PC-9 (cell line): ENCODE results near the gene CAB39L. TPM values are rescaled to one million over a fixed set of nuclear protein-coding genes. Genes with fewer than 3 reads are reported as not detected.

Experiments
- BruUV-seq: library from RNA; stranded (reverse); fragments of 400-500 nt; replicated peaks from 2 replicates; lab custom pipeline; 2021; lab: Mats Ljungman, UMichigan
- CTCF ChIA-PET: fragments of 300-600 bp; sonication (Branson Sonifier 250); formaldehyde crosslinking; loops from one replicate; lab custom pipeline; 2022; ENCODE audit warnings: antibody characterized with exemption; lab: Charles Lee
- POLR2A ChIA-PET: fragments of 300-600 bp; sonication (Branson Sonifier 250); formaldehyde crosslinking; loops from one replicate; lab custom pipeline; 2022; ENCODE audit warnings: antibody characterized with exemption; ENCODE audit not compliant: unreplicated experiment; lab: Charles Lee
- DNase-seq, 2 experiments: peaks; one replicate each; pipeline versions ENCODE4 v3.0.0 to v3.0.0-alpha.2; 2015 to 2022; ENCODE audit warnings: mixed read lengths in 1 of 2
- H2AFZ ChIP-seq: fragments of 200-600 bp; sonication (generic); 2 replicates; pipeline ENCODE4 v1.8.1; 2017; ENCODE audit warnings: antibody characterized with exemption
- H3F3A ChIP-seq: fragments of 200-600 bp; sonication (generic); 2 replicates; pipeline ENCODE4 v1.8.1; 2017; ENCODE audit warnings: antibody characterized with exemption, mild to moderate bottlenecking, low read depth; ENCODE audit not compliant: insufficient read depth
- H3K27ac ChIP-seq: fragments of 200-600 bp; sonication (generic); 2 replicates; pipeline ENCODE4 v1.6.1; 2016; ENCODE audit warnings: mixed run types
- H3K27me3 ChIP-seq: fragments of 200-600 bp; sonication (generic); 2 replicates; pipeline ENCODE4 v1.6.1; 2016; ENCODE audit warnings: low read depth, mixed run types; ENCODE audit not compliant: insufficient read depth
- H3K36me3 ChIP-seq: fragments of 200-600 bp; sonication (generic); 2 replicates; pipeline ENCODE4 v1.6.1; 2016; ENCODE audit warnings: low read depth, mixed run types
- H3K4me1 ChIP-seq: fragments of 200-600 bp; sonication (generic); replicated peaks from 2 replicates; pipeline ENCODE4 v1.6.1; 2016; ENCODE audit warnings: mixed run types; ENCODE audit not compliant: insufficient read depth
- H3K4me2 ChIP-seq: fragments of 200-600 bp; sonication (generic); 2 replicates; pipeline ENCODE4 v1.6.1; 2017; ENCODE audit warnings: mixed run types
- H3K4me3 ChIP-seq: fragments of 200-600 bp; sonication (generic); 2 replicates; pipeline ENCODE4 v1.6.1; 2016; ENCODE audit warnings: mixed run types
- H3K79me2 ChIP-seq: fragments of 200-600 bp; sonication (generic); 2 replicates; pipeline ENCODE4 v1.6.1; 2017; ENCODE audit warnings: low read depth, mixed run types
- H3K9me2 ChIP-seq: fragments of 200-600 bp; sonication (generic); 2 replicates; pipeline ENCODE4 v1.8.1; 2017; ENCODE audit warnings: mild to moderate bottlenecking; ENCODE audit not compliant: insufficient read depth
- H3K9me3 ChIP-seq: fragments of 200-600 bp; sonication (generic); 2 replicates; pipeline ENCODE4 v1.8.1; 2016; ENCODE audit warnings: low read depth; ENCODE audit not compliant: insufficient read depth
- H4K20me1 ChIP-seq: fragments of 200-600 bp; sonication (generic); 2 replicates; pipeline ENCODE4 v1.8.1; 2017; ENCODE audit not compliant: insufficient read depth
- CTCF ChIP-seq: fragments of 200-600 bp; sonication (generic); conservative IDR thresholded peaks from 2 replicates; pipeline ENCODE4 v1.6.1; 2017; ENCODE audit warnings: mixed run types, antibody characterized with exemption, mild to moderate bottlenecking, moderate library complexity
- EZH2 ChIP-seq: fragments of 200-600 bp; sonication (generic); IDR thresholded peaks from 2 replicates; pipeline ENCODE4 v1.8.0; 2017; ENCODE audit warnings: antibody characterized with exemption, low read depth
- intact Hi-C: fragments of 100-400 bp; cut with micrococcal nuclease; formaldehyde crosslinking; loops from one replicate; pipeline ENCODE4 v1.10.0; 2022; ENCODE audit not compliant: unreplicated experiment
- total RNA-seq: library from RNA; stranded (reverse); gene quantifications from 2 replicates; pipeline ENCODE4 v1.2.3, GENCODE V29; 2021

The CAB39L gene
- total RNA-seq, 1 experiment from 2014 or later = 10.7 TPM

GRCh38 chr13:49311816-49312215, 132.0 kb downstream of the CAB39L start:
- H3K4me3 ChIP-seq = no peak overlapping the region
- no peak overlapping the region for H3K4me2 ChIP-seq
- H4K20me1 ChIP-seq = no peaks in the 10 kb centered on the region
- TF ChIP-seq CTCF (no peak), EZH2 (no peak)
- no peaks in the 10 kb centered on the region for H3K27me3 ChIP-seq
- intact Hi-C loops = no loop called here
- no peak overlapping the region for H3K27ac ChIP-seq
- H3K9me2 ChIP-seq = no peaks in the 10 kb centered on the region
- BruUV-seq = no TSS peak
- no peaks in the 10 kb centered on the region for H3F3A ChIP-seq
- ChIA-PET POLR2A (no interaction called here), CTCF (interaction anchor here (0.6 kb wide), 1 partner anchor 17 kb away, joined by 5 read pairs; no protein-coding TSS in a partner anchor)
- H3K9me3 ChIP-seq = no peaks in the 10 kb centered on the region
- H3K36me3 ChIP-seq = no peaks in the 10 kb centered on the region
- DNase-seq = no peak
- no peak overlapping the region for H2AFZ ChIP-seq
- no peaks in the 10 kb centered on the region for H3K79me2 ChIP-seq
- H3K4me1 ChIP-seq = peaks cover 11% of the 10 kb centered on the region

GRCh38 chr13:49310251-49310650, 133.6 kb downstream of the CAB39L start:
- H3K9me3 ChIP-seq = no peaks in the 10 kb centered on the region
- DNase-seq = no peak
- no TSS peak for BruUV-seq
- H3F3A ChIP-seq = no peaks in the 10 kb centered on the region
- H3K4me1 ChIP-seq = peaks cover 11% of the 10 kb centered on the region
- no peaks in the 10 kb centered on the region for H3K27me3 ChIP-seq
- H2AFZ ChIP-seq = no peak overlapping the region
- H3K79me2 ChIP-seq = no peaks in the 10 kb centered on the region
- no peaks in the 10 kb centered on the region for H3K36me3 ChIP-seq
- ChIA-PET POLR2A (no interaction called here), CTCF (no interaction called here)
- intact Hi-C loops = no loop called here
- TF ChIP-seq CTCF (no peak), EZH2 (no peak)
- H4K20me1 ChIP-seq = no peaks in the 10 kb centered on the region
- H3K27ac ChIP-seq = no peak overlapping the region
- no peaks in the 10 kb centered on the region for H3K9me2 ChIP-seq
- no peak overlapping the region for H3K4me3 ChIP-seq
- no peak overlapping the region for H3K4me2 ChIP-seq

GRCh38 chr13:49308921-49309408, 134.9 kb downstream of the CAB39L start:
- no peak for TF ChIP-seq CTCF
- no peak for TF ChIP-seq EZH2
- Histone ChIP-seq H3K27me3 (no peaks in the 10 kb centered on the region), H3K9me2 (no peaks in the 10 kb centered on the region), H2AFZ (no peak overlapping the region), H3K9me3 (no peaks in the 10 kb centered on the region), H3K79me2 (no peaks in the 10 kb centered on the region), H3K4me3 (no peak overlapping the region), H4K20me1 (no peaks in the 10 kb centered on the region), H3K4me1 (peaks cover 4% of the 10 kb centered on the region), H3K4me2 (no peak overlapping the region), H3F3A (no peaks in the 10 kb centered on the region; the same call in 1 of the 2 replicates), H3K36me3 (no peaks in the 10 kb centered on the region), H3K27ac (no peak overlapping the region)
- intact Hi-C loops = loop anchor here (10.0 kb wide), 2 partner anchors 186 to 546 kb away; partner anchors contain the start of gene PHF11
- DNase-seq = no peak
- CTCF ChIA-PET = no interaction called here
- POLR2A ChIA-PET = interaction anchor here (0.7 kb wide), 1 partner anchor 107 kb away, joined by 3 read pairs; no protein-coding TSS in a partner anchor
- BruUV-seq = no TSS peak
